GM18861 (cell line): Measurements from ENCODE around the gene UGT1A5.

Experiments used
- ATAC-seq: cut with Tn5 transposase; IDR thresholded peaks from one replicate; pipeline ENCODE4 v1.9.1; 2021; ENCODE audit not compliant: unreplicated experiment

The UGT1A5 gene

GRCh38 chr2:233775414-233775813 is 62.7 kb downstream of the UGT1A5 start:
- no peak for ATAC-seq

- no peak for ATAC-seq
Measured at GRCh38 chr2:233778030-233778429, 65.3 kb downstream of the UGT1A5 start, which contains the start of gene MROH2A. MROH2A (plus strand) TSS chr2:233778330; CDS start chr2:233779359, 1,029 bp downstream.

- ATAC-seq: no peak
Measured at GRCh38 chr2:233779722-233780121, 67.0 kb downstream of the UGT1A5 start.

- ATAC-seq: no peak
Measured at GRCh38 chr2:233780771-233781170, 68.1 kb downstream of the UGT1A5 start.

GRCh38 chr2:233789554-233789953 is 76.8 kb downstream of the UGT1A5 start:
- no peak for ATAC-seq

- no peak for ATAC-seq
Measured at GRCh38 chr2:233791151-233791882, 78.6 kb downstream of the UGT1A5 start.

- no peak for ATAC-seq
Measured at GRCh38 chr2:233791883-233792329, 79.2 kb downstream of the UGT1A5 start.

GRCh38 chr2:233792720-233793119 is 80.0 kb downstream of the UGT1A5 start:
- ATAC-seq: no peak

- no peak for ATAC-seq
Measured at GRCh38 chr2:233793465-233794127, 80.9 kb downstream of the UGT1A5 start.

GRCh38 chr2:233794128-233794658 is 81.5 kb downstream of the UGT1A5 start:
- ATAC-seq: no peak

GRCh38 chr2:233795735-233796171 is 83.0 kb downstream of the UGT1A5 start:
- ATAC-seq: no peak

GRCh38 chr2:233796254-233796653 is 83.5 kb downstream of the UGT1A5 start:
- no peak for ATAC-seq

GRCh38 chr2:233798335-233799086 is 85.8 kb downstream of the UGT1A5 start:
- ATAC-seq: no peak

GRCh38 chr2:233799087-233799665 is 86.5 kb downstream of the UGT1A5 start:
- ATAC-seq: no peak

- ATAC-seq: no peak
Measured at GRCh38 chr2:233799716-233800115, 87.0 kb downstream of the UGT1A5 start.

GRCh38 chr2:233800208-233800607 is 87.5 kb downstream of the UGT1A5 start:
- no peak for ATAC-seq

GRCh38 chr2:233801357-233802131 is 88.8 kb downstream of the UGT1A5 start:
- ATAC-seq: no peak

GRCh38 chr2:233802132-233802815 is 89.6 kb downstream of the UGT1A5 start:
- ATAC-seq: no peak

- no peak for ATAC-seq
Measured at GRCh38 chr2:233803292-233803911, 90.7 kb downstream of the UGT1A5 start.
